IMR-90 (cell line): ENCODE data around the gene TRIM37. TPM values are rescaled to one million over a fixed set of nuclear protein-coding genes. Genes with fewer than 3 reads are reported as not detected.

ENCODE experiments used
- ATAC-seq: fragments of 200-7000 bp; cut with Tn5 transposase; 2 replicates; pipeline ENCODE4 v1.9.1; 2020; ENCODE audit warnings: low read depth, mild to moderate bottlenecking, moderate library complexity
- BruUV-seq: library from RNA; stranded (reverse); fragments of 400-500 nt; replicated peaks from 2 replicates; lab custom pipeline; 2021; lab: Mats Ljungman, UMichigan
- CTCF ChIA-PET: fragments of 300-600 bp; formaldehyde crosslinking; extraction: SDS; loops from one replicate; lab custom pipeline; 2021; ENCODE audit warnings: antibody characterized with exemption; lab: Yijun Ruan, JAX
- POLR2A ChIA-PET: fragments of 300-600 bp; sonication (Branson Sonifier 250); formaldehyde crosslinking; loops from one replicate; lab custom pipeline; 2022; ENCODE audit warnings: antibody characterized with exemption; ENCODE audit not compliant: unreplicated experiment; lab: Charles Lee
- DNase-seq: peaks from one replicate; pipeline ENCODE4 v3.0.0; 2013
- H2AFZ ChIP-seq: replicated peaks from 2 replicates; pipeline ENCODE3; 2013; ENCODE audit warnings: low read length, mild to moderate bottlenecking; ENCODE audit not compliant: poor library complexity
- H2AK5ac ChIP-seq: 2 replicates; pipeline ENCODE4 v1.6.1; 2013; ENCODE audit warnings: low read depth, low read length, inconsistent platforms
- H2AK9ac ChIP-seq: replicated peaks from 2 replicates; pipeline ENCODE3; 2013; ENCODE audit warnings: mild to moderate bottlenecking, low read depth, low read length, moderate library complexity; ENCODE audit not compliant: poor library complexity
- H2BK120ac ChIP-seq: 2 replicates; pipeline ENCODE4 v1.6.1; 2013; ENCODE audit warnings: low read depth, low read length, inconsistent platforms
- H2BK15ac ChIP-seq: 3 replicates; pipeline ENCODE4 v1.6.1; 2013; ENCODE audit warnings: low read depth, low read length, inconsistent platforms
- H2BK20ac ChIP-seq: 2 replicates; pipeline ENCODE4 v1.6.1; 2013; ENCODE audit warnings: low read depth, mild to moderate bottlenecking, inconsistent platforms, low read length, moderate library complexity
- H2BK5ac ChIP-seq: 2 replicates; pipeline ENCODE4 v1.6.1; 2013; ENCODE audit warnings: mild to moderate bottlenecking, low read depth, low read length, inconsistent platforms; ENCODE audit not compliant: poor library complexity, severe bottlenecking
- H3K14ac ChIP-seq: replicated peaks from 2 replicates; pipeline ENCODE4 v1.6.1; 2013; ENCODE audit warnings: low read depth, low read length, inconsistent platforms
- H3K18ac ChIP-seq: 2 replicates; pipeline ENCODE4 v1.6.1; 2013; ENCODE audit warnings: low read depth, low read length, control low read depth
- H3K23ac ChIP-seq: 2 replicates; pipeline ENCODE4 v1.6.1; 2013; ENCODE audit warnings: low read depth, low read length, inconsistent platforms
- H3K27ac ChIP-seq: 2 replicates; pipeline ENCODE4 v1.5.1; 2013; ENCODE audit warnings: mild to moderate bottlenecking, control low read depth, low read length; ENCODE audit not compliant: insufficient read depth
- H3K27me3 ChIP-seq: 2 replicates; pipeline ENCODE4 v1.6.1; 2013; ENCODE audit warnings: low read length; ENCODE audit not compliant: control insufficient read depth, insufficient read depth
- H3K36me3 ChIP-seq: 2 replicates; pipeline ENCODE4 v1.6.1; 2013; ENCODE audit warnings: low read length, mixed read lengths; ENCODE audit not compliant: control insufficient read depth, insufficient read depth
- H3K4ac ChIP-seq: 2 replicates; pipeline ENCODE4 v1.6.1; 2013; ENCODE audit warnings: low read depth, low read length, inconsistent platforms
- H3K4me1 ChIP-seq: 2 replicates; pipeline ENCODE4 v1.6.1; 2013; ENCODE audit warnings: low read length, mixed read lengths; ENCODE audit not compliant: control insufficient read depth, insufficient read depth
- H3K4me2 ChIP-seq: 2 replicates; pipeline ENCODE4 v1.6.1; 2013; ENCODE audit warnings: low read depth, mild to moderate bottlenecking, control low read depth, low read length, moderate library complexity
- H3K4me3 ChIP-seq: 2 replicates; pipeline ENCODE4 v1.5.1; 2013; ENCODE audit warnings: low read depth, mild to moderate bottlenecking, control low read depth, low read length, moderate library complexity; ENCODE audit not compliant: insufficient read depth
- H3K56ac ChIP-seq: 2 replicates; pipeline ENCODE4 v1.6.1; 2013; ENCODE audit warnings: low read length, inconsistent platforms; ENCODE audit not compliant: insufficient read depth; ENCODE audit errors: extremely low read depth
- H3K79me1 ChIP-seq, 2 experiments: 2 replicates each; pipeline ENCODE4 v1.6.1; 2013; ENCODE audit warnings: low read length in 2 of 2, inconsistent platforms in 1 of 2, low read depth in 1 of 2
- H3K9ac ChIP-seq: 2 replicates; pipeline ENCODE4 v1.6.1; 2013; ENCODE audit warnings: low read depth, low read length, control low read depth
- H3K9me1 ChIP-seq: 2 replicates; pipeline ENCODE4 v1.6.1; 2013; ENCODE audit warnings: low read length, inconsistent platforms; ENCODE audit not compliant: insufficient read depth
- H3K9me3 ChIP-seq: 2 replicates; pipeline ENCODE4 v1.6.1; 2013; ENCODE audit warnings: low read length; ENCODE audit not compliant: control insufficient read depth, insufficient read depth
- H4K20me1 ChIP-seq: 2 replicates; pipeline ENCODE4 v1.6.1; 2013; ENCODE audit warnings: low read length, inconsistent platforms; ENCODE audit not compliant: insufficient read depth
- H4K5ac ChIP-seq: 2 replicates; pipeline ENCODE4 v1.6.1; 2013; ENCODE audit warnings: mild to moderate bottlenecking, low read depth, low read length, control low read depth
- H4K8ac ChIP-seq, 2 experiments: 2 replicates each; pipeline ENCODE4 v1.6.1; 2013; ENCODE audit warnings: low read depth in 2 of 2, low read length in 2 of 2, control low read depth in 1 of 2, inconsistent platforms in 1 of 2
- H4K91ac ChIP-seq: 2 replicates; pipeline ENCODE4 v1.6.1; 2013; ENCODE audit warnings: low read depth, low read length, inconsistent platforms; ENCODE audit not compliant: insufficient read depth
- CEBPB ChIP-seq: IDR thresholded peaks from 2 replicates; pipeline ENCODE4 v1.6.1; 2012; ENCODE audit warnings: low read depth, low read length, improper control_type of control experiment
- CHD1 ChIP-seq: IDR thresholded peaks from 2 replicates; pipeline ENCODE4 v1.6.1; 2012; ENCODE audit warnings: low read depth, low read length, improper control_type of control experiment
- CTCF ChIP-seq: conservative IDR thresholded peaks from 2 replicates; pipeline ENCODE4 v1.5.1; 2012; ENCODE audit warnings: mild to moderate bottlenecking, low read depth, low read length, improper control_type of control experiment
- ELK1 ChIP-seq: fragments of 150-350 bp; IDR thresholded peaks from 2 replicates; pipeline ENCODE4 v1.6.1; 2016; ENCODE audit warnings: low read depth, mild to moderate bottlenecking, low read length, moderate library complexity, borderline replicate concordance
- MAFK ChIP-seq: IDR thresholded peaks from 2 replicates; pipeline ENCODE4 v1.6.1; 2012; ENCODE audit warnings: low read depth, low read length, improper control_type of control experiment
- MAZ ChIP-seq: IDR thresholded peaks from 2 replicates; pipeline ENCODE4 v1.6.1; 2012; ENCODE audit warnings: low read depth, mild to moderate bottlenecking, low read length, improper control_type of control experiment, moderate library complexity, borderline replicate concordance
- MXI1 ChIP-seq: IDR thresholded peaks from 2 replicates; pipeline ENCODE4 v1.6.1; 2012; ENCODE audit warnings: low read depth, mild to moderate bottlenecking, low read length, moderate library complexity, borderline replicate concordance
- POLR2A ChIP-seq: IDR thresholded peaks from 2 replicates; pipeline ENCODE4 v1.6.1; 2012; ENCODE audit warnings: mild to moderate bottlenecking, low read depth, low read length
- RCOR1 ChIP-seq: IDR thresholded peaks from 2 replicates; pipeline ENCODE4 v1.6.1; 2012; ENCODE audit warnings: mild to moderate bottlenecking, low read length, improper control_type of control experiment; ENCODE audit not compliant: insufficient replicate concordance
- RFX5 ChIP-seq: IDR thresholded peaks from 2 replicates; pipeline ENCODE4 v1.8.0; 2012; ENCODE audit warnings: low read depth, mild to moderate bottlenecking, low read length, moderate library complexity
- SMC3 ChIP-seq: fragments of 150-350 bp; IDR thresholded peaks from 2 replicates; pipeline ENCODE4 v1.6.1; 2016; ENCODE audit warnings: low read depth, mild to moderate bottlenecking, antibody characterized with exemption, low read length, moderate library complexity
- USF2 ChIP-seq: fragments of 150-350 bp; IDR thresholded peaks from 2 replicates; pipeline ENCODE4 v1.6.1; 2017; ENCODE audit warnings: mild to moderate bottlenecking, antibody characterized with exemption, low read length, low read depth
- WGBS, 2 experiments: methylation state at CpG; one replicate each; pipeline versions ENCODE4 v1.1.5 to v1.1.7; 2013; ENCODE audit warnings: missing lambda C conversion rate in 2 of 2; ENCODE audit not compliant: insufficient read length in 1 of 2; ENCODE audit errors: extremely low coverage in 2 of 2; 5-methylcytosine and 5-hydroxymethylcytosine counted together
- dilution Hi-C: fragments of 300-500 bp; cut with HindIII; formaldehyde crosslinking; loops from one replicate; pipeline ENCODE4 v1.14.3; 2018; ENCODE audit warnings: low sequenced_read_pairs; ENCODE audit not compliant: unreplicated experiment
- in situ Hi-C: fragments of 300-500 bp; cut with MboI; formaldehyde crosslinking; loops from 3 replicates; pipeline ENCODE4 v1.14.3; 2019; ENCODE audit warnings: low sequenced_read_pairs, inconsistent platforms, mixed read lengths
- intact Hi-C: fragments of 100-400 bp; cut with micrococcal nuclease; formaldehyde crosslinking; loops from 2 replicates; pipeline ENCODE4 v1.10.0; 2022
- polyA plus RNA-seq, 3 experiments: library from polyadenylated mRNA; depleted of rRNA; stranded (reverse); fragments of >200 nt; gene quantifications; 2 replicates each; pipeline ENCODE4 v1.2.3, GENCODE V29; 2012; ENCODE audit warnings: low replicate concordance in 1 of 3
- total RNA-seq: library from RNA; depleted of rRNA; stranded (reverse); fragments of >200 nt; gene quantifications from 2 replicates; pipeline ENCODE4 v1.2.3, GENCODE V29; 2012

Gene TRIM37
- total and polyA plus RNA-seq, 2 of the 4 experiments (the other 2 are of a cell fraction), result 12.1 to 24.9 TPM

- no peak overlapping the region for H2BK20ac ChIP-seq
- no TSS peak for BruUV-seq
- H3K23ac ChIP-seq, result no peak overlapping the region
- no peak overlapping the region for H3K14ac ChIP-seq
- dilution Hi-C loops (no loop called here), in situ Hi-C loops (no loop called here), intact Hi-C loops (no loop called here)
- TF ChIP-seq POLR2A (no peak), ELK1 (no peak), RCOR1 (no peak), MAFK (no peak), RFX5 (no peak), CEBPB (no peak), USF2 (no peak), MXI1 (no peak), SMC3 (no peak), MAZ (no peak), CHD1 (no peak), CTCF (no peak)
- H4K91ac ChIP-seq, result no peak overlapping the region
- no peak overlapping the region for H3K9ac ChIP-seq
- no peaks in the 10 kb centered on the region for H4K20me1 ChIP-seq
- H3K79me1 ChIP-seq, result no peaks in the 10 kb centered on the region
- no peak overlapping the region for H4K5ac ChIP-seq
- H3K9me3 ChIP-seq, result no peaks in the 10 kb centered on the region
- no peak overlapping the region for H2AK9ac ChIP-seq
- H3K27ac ChIP-seq, result no peak overlapping the region
- DNase-seq, result no peak
- no peak overlapping the region for H4K8ac ChIP-seq
- no peak overlapping the region for H3K4ac ChIP-seq
- no peak overlapping the region for H2BK5ac ChIP-seq
- no peak overlapping the region for H3K4me3 ChIP-seq
- no peak overlapping the region for H2BK15ac ChIP-seq
- ChIA-PET CTCF (no interaction called here), POLR2A (no interaction called here)
- H2AK5ac ChIP-seq, result no peak overlapping the region
- H2BK120ac ChIP-seq, result no peak overlapping the region
- 100% methylated on average over 1 of the region's 2 CpGs; no CpG with 5 or more reads in 1 of the 2 experiments for WGBS, 2 experiments
- no peak overlapping the region for H3K56ac ChIP-seq
- H3K27me3 ChIP-seq, result no peaks in the 10 kb centered on the region
- H3K4me2 ChIP-seq, result no peak overlapping the region
- H2AFZ ChIP-seq, result no peak overlapping the region
- H3K9me1 ChIP-seq, result no peaks in the 10 kb centered on the region
- no peak for ATAC-seq
- peaks cover 5% of the 10 kb centered on the region; the same call in 1 of the 2 replicates for H3K36me3 ChIP-seq
- no peaks in the 10 kb centered on the region for H3K4me1 ChIP-seq
- H3K18ac ChIP-seq, result no peak overlapping the region
These were observed 96.7 kb downstream of the TRIM37 start for GRCh38 chr17:59010026-59010425.
